Mesothelial cell of epicardium (in vitro differentiated cells): ENCODE results near the gene MTARC2. TPM values are rescaled to one million over a fixed set of nuclear protein-coding genes. Genes with fewer than 3 reads are reported as not detected.

Experiments
- DNase-seq, 2 experiments: peaks; one replicate each; pipeline ENCODE4 v3.0.0; 2021; ENCODE audit warnings: low spot score in 2 of 2; ENCODE audit not compliant: unreplicated experiment in 2 of 2
- H3K27ac Mint-ChIP-seq: 2 replicates; pipeline ENCODE4 v1.8.0; 2021; ENCODE audit warnings: mixed read lengths
- H3K27me3 Mint-ChIP-seq: 2 replicates; pipeline ENCODE4 v1.8.0; 2021; ENCODE audit warnings: low read depth, mixed read lengths
- H3K36me3 Mint-ChIP-seq: 2 replicates; pipeline ENCODE4 v1.8.0; 2021; ENCODE audit warnings: mixed read lengths
- H3K4me1 Mint-ChIP-seq: 2 replicates; pipeline ENCODE4 v1.8.0; 2021; ENCODE audit warnings: mixed read lengths
- H3K4me3 Mint-ChIP-seq: 2 replicates; pipeline ENCODE4 v1.8.0; 2021; ENCODE audit warnings: mild to moderate bottlenecking, moderate library complexity, mixed read lengths
- H3K9me3 Mint-ChIP-seq: 2 replicates; pipeline ENCODE4 v1.8.0; 2021; ENCODE audit warnings: mixed read lengths
- CTCF ChIP-seq: fragments of 200-600 bp; sonication (generic); IDR thresholded peaks from one replicate; pipeline ENCODE4 v1.5.0; 2021; ENCODE audit warnings: antibody characterized with exemption; ENCODE audit not compliant: unreplicated experiment
- total RNA-seq: library from RNA; stranded (reverse); gene quantifications from 3 replicates; pipeline ENCODE4 v1.2.1, GENCODE V29; 2021

Gene MTARC2
- total RNA-seq, 1 donor from 2014 or later, result 12.5 TPM

GRCh38 chr1:220764757-220765156, 16.6 kb downstream of the MTARC2 start:
- Mint-ChIP-seq H3K27me3 (no peaks in the 10 kb centered on the region), H3K4me3 (no peak overlapping the region), H3K4me1 (peaks cover 6% of the 10 kb centered on the region), H3K36me3 (peaks cover 10% of the 10 kb centered on the region), H3K9me3 (no peaks in the 10 kb centered on the region), H3K27ac (no peak overlapping the region)
- DNase-seq, result no peak
- no peak for TF ChIP-seq CTCF

DNA sequence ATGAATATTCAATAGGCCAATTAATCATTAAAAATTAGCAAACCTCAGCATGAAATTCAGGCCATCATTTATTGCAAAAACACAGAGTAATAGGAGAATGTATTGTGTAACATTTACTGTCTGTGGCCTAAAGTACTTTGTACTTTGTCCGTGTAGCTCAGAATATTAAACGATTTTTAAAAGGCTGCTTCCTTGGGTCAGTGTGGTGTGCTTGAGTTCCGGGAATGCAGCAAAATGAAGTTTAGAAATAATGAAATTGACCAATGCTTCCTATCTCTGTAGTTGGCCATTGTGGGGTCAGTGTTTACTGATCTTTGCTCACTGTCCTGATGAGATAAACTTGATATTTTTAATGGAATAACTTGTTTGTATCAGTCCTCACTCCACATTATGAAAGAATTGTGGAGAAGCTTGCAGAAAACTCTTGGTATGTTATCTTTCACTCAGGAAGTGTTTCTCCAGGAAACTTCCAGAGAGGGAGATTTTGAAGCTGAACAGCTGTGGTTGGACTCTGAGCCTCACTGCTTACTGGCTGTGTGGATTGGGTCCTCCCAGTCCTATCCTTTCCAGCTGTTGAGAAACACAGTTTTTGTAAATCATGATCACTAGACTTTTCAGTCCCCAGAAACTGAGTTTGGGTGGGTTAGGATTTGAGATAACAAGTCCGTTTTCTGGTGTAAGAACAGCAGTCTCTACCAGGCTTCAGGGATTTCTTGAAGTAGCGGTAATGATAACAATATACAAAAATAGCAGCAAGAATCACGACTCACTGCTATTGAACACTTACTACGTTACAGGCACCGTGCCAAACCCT, 19.4 kb downstream of the MTARC2 start:
- no peak for DNase-seq

DNA sequence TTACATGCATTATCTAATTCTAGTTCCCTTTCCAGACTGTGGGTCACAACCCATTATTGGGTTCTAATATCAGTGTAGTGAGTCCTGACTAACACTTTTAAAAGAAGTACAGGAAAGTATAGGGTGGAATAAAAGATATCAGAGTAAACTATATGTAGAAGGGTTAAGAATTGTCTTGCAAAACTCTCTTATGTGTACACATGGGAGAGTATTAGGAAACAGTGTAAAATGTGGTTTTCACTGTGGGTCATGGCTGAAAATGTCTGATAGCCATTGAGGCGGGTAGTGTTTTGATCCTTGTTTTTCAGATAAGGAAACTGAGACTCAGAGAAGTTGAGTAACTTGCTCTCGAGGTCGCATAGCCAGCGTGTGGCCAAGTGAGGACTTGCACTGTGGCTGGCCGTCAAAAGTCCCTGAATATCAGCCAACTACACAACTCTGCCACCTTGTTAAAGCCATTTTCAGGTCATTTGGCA, 20.0 kb downstream of the MTARC2 start:
- no peak for DNase-seq
- Mint-ChIP-seq H3K27me3 (no peaks in the 10 kb centered on the region), H3K4me3 (no peak overlapping the region), H3K9me3 (no peaks in the 10 kb centered on the region), H3K4me1 (peaks cover 6% of the 10 kb centered on the region), H3K36me3 (peaks cover 6% of the 10 kb centered on the region), H3K27ac (peak overlapping the region; percentile 53)
- TF ChIP-seq CTCF, result no peak

More for the DNA sequence above, 19.4 kb downstream of the MTARC2 start:
- Mint-ChIP-seq H3K4me1 (peaks cover 6% of the 10 kb centered on the region), H3K27ac (peak overlapping the region; percentile 77), H3K27me3 (no peaks in the 10 kb centered on the region), H3K4me3 (no peak overlapping the region), H3K36me3 (peaks cover 10% of the 10 kb centered on the region), H3K9me3 (no peaks in the 10 kb centered on the region)
- TF ChIP-seq CTCF, result no peak

- Mint-ChIP-seq H3K9me3 (no peaks in the 10 kb centered on the region), H3K36me3 (peaks cover 6% of the 10 kb centered on the region), H3K4me1 (peaks cover 6% of the 10 kb centered on the region), H3K27me3 (no peaks in the 10 kb centered on the region), H3K4me3 (no peak overlapping the region), H3K27ac (peak overlapping the region; percentile 25)
- no peak for TF ChIP-seq CTCF
- no peak for DNase-seq
These were observed 21.1 kb downstream of the MTARC2 start for GRCh38 chr1:220769205-220769604.

DNA sequence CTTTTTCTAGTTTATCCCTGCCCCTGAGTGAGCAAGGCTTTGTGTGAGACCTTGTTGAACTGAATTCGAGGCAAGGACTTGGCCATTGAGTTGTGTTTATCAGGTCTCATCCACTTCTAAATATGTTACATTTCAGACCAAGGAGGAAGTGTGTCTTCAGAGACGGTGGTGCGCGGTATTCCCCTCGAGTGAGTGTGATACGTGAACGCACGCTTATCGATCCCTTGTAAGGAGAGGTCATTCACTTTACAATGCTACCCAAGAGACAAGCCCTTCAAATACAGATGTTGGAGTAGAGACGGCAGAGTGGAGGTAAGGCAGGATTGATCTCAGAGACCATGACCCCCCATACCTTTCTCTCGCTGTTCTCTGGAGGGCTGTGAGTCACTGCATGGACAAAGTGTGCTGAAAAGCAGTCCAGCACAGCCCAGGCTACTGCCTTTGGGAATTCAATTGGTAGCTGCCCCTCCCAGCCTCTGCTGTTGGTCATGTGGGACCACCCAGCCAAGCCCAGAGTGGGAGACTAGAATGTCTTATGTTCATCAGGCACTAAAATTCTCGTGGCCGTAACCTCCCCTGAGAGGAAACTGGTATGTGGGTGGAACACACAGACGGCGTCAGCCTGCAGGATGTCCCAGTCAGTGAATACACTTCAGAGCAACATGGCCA, 22.3 kb downstream of the MTARC2 start:
- Mint-ChIP-seq H3K4me3 (no peak overlapping the region), H3K4me1 (peaks cover 6% of the 10 kb centered on the region), H3K36me3 (peaks cover 6% of the 10 kb centered on the region), H3K9me3 (no peaks in the 10 kb centered on the region), H3K27me3 (no peaks in the 10 kb centered on the region), H3K27ac (no peak overlapping the region)
- TF ChIP-seq CTCF, result no peak
- DNase-seq, result no peak
